HCT116 (cell line): ENCODE data around the gene ACLY. TPM values are rescaled to one million over a fixed set of nuclear protein-coding genes. Genes with fewer than 3 reads are reported as not detected.

ENCODE experiments used
- ATAC-seq: fragments of 200-7000 bp; cut with Tn5 transposase; 2 replicates; pipeline ENCODE4 v1.9.1; 2020; ENCODE audit warnings: mild to moderate bottlenecking, moderate library complexity
- BruUV-seq: library from RNA; stranded (reverse); fragments of 400-500 nt; replicated peaks from 2 replicates; lab custom pipeline; 2021; lab: Mats Ljungman, UMichigan
- CTCF ChIA-PET: fragments of 300-600 bp; sonication (Branson Sonifier 250); formaldehyde crosslinking; loops from one replicate; lab custom pipeline; 2021; ENCODE audit warnings: antibody characterized with exemption; lab: Charles Lee
- POLR2A ChIA-PET: fragments of 300-600, 350-600 bp; sonication (Branson Sonifier 250); formaldehyde crosslinking; loops from one replicate; lab custom pipeline; 2021; ENCODE audit warnings: antibody characterized with exemption; lab: Charles Lee
- RAD21 ChIA-PET, 2 experiments: fragments of 300-600 bp; sonication (Branson Sonifier 250); formaldehyde crosslinking; loops; one replicate each; lab custom pipeline; 2023; ENCODE audit warnings: low total read pairs in 2 of 2; ENCODE audit not compliant: uncharacterized antibody in 2 of 2, unreplicated experiment in 2 of 2, low non-redundant PET in 1 of 2; lab: Charles Lee
- DNase-seq: peaks from one replicate; pipeline ENCODE4 v3.0.0-alpha.2; 2010; ENCODE audit warnings: low read depth, low spot score
- H2AFZ ChIP-seq: fragments of 200-600 bp; shearing (Covaris generic), sonication (generic); 2 replicates; pipeline ENCODE4 v1.6.1; 2017; ENCODE audit warnings: low read depth, mixed run types, mixed read lengths, antibody characterized with exemption, low read length; ENCODE audit not compliant: poor library complexity, severe bottlenecking
- H3K27ac ChIP-seq: 2 replicates; pipeline ENCODE4 v1.5.1; 2012; ENCODE audit warnings: low read depth, low read length
- H3K27me3 ChIP-seq: fragments of 200-600 bp; sonication (generic); 2 replicates; pipeline ENCODE4 v1.6.1; 2016; ENCODE audit warnings: mixed run types, low read length, mixed read lengths; ENCODE audit not compliant: insufficient read depth
- H3K36me3 ChIP-seq, 2 experiments: fragments of 200-500 bp in 1 of 2; fragments of 200-600 bp in 1 of 2; sonication (Bioruptor generic) in 1 of 2; sonication (generic) in 1 of 2; 2 replicates each; pipeline versions ENCODE4 v1.5.1 to v1.6.1; 2014 to 2016; ENCODE audit warnings: low read length in 2 of 2, inconsistent platforms in 1 of 2, mixed read lengths in 1 of 2, mixed run types in 1 of 2; ENCODE audit not compliant: insufficient read depth in 2 of 2, control insufficient read depth in 1 of 2
- H3K4me1 ChIP-seq, 2 experiments: fragments of 200-600 bp in 1 of 2; sonication (generic) in 1 of 2; 2 replicates each; pipeline versions ENCODE4 v1.5.1 to v1.6.1; 2012 to 2017; ENCODE audit warnings: low read length in 2 of 2, inconsistent platforms in 1 of 2, mild to moderate bottlenecking in 1 of 2, mixed read lengths in 1 of 2, mixed run types in 1 of 2, moderate library complexity in 1 of 2; ENCODE audit not compliant: insufficient read depth in 2 of 2, control insufficient read depth in 1 of 2
- H3K4me2 ChIP-seq: fragments of 200-600 bp; sonication (generic); 2 replicates; pipeline ENCODE4 v1.6.1; 2017; ENCODE audit warnings: mixed run types, low read length, mixed read lengths
- H3K4me3 ChIP-seq, 2 experiments: fragments of 200-600 bp in 1 of 2; sonication (generic) in 1 of 2; replicated peaks in 1 of 2; 2 replicates each; pipeline ENCODE4 v1.5.1; 2011 to 2016; ENCODE audit warnings: low read length in 2 of 2, control low read depth in 1 of 2, low read depth in 1 of 2, mild to moderate bottlenecking in 1 of 2, mixed read lengths in 1 of 2, mixed run types in 1 of 2
- H3K79me2 ChIP-seq: fragments of 200-600 bp; sonication (generic); 2 replicates; pipeline ENCODE4 v1.6.1; 2017; ENCODE audit warnings: mild to moderate bottlenecking, mixed run types, low read length, moderate library complexity, mixed read lengths; ENCODE audit not compliant: insufficient read depth
- H3K9ac ChIP-seq: fragments of 200-600 bp; sonication (generic); 2 replicates; pipeline ENCODE4 v1.6.1; 2016; ENCODE audit warnings: low read length, mixed read lengths
- H3K9me2 ChIP-seq: fragments of 200-600 bp; sonication (generic), shearing (Covaris generic); 2 replicates; pipeline ENCODE4 v1.6.1; 2017; ENCODE audit warnings: mixed run types, mild to moderate bottlenecking, moderate library complexity; ENCODE audit not compliant: insufficient read depth
- H3K9me3 ChIP-seq, 2 experiments: fragments of 200-500 bp in 1 of 2; fragments of 200-600 bp in 1 of 2; sonication (Bioruptor generic) in 1 of 2; sonication (generic) in 1 of 2; 2 replicates each; pipeline ENCODE4 v1.6.1; 2014 to 2017; ENCODE audit warnings: low read length in 2 of 2, mixed read lengths in 2 of 2, inconsistent platforms in 1 of 2, low read depth in 1 of 2, mild to moderate bottlenecking in 1 of 2, mixed run types in 1 of 2, moderate library complexity in 1 of 2; ENCODE audit not compliant: control insufficient read depth in 1 of 2, insufficient read depth in 1 of 2
- H4K20me1 ChIP-seq: fragments of 200-600 bp; sonication (generic), shearing (Covaris generic); 2 replicates; pipeline ENCODE4 v1.6.1; 2017; ENCODE audit warnings: mixed run types, mild to moderate bottlenecking, moderate library complexity; ENCODE audit not compliant: insufficient read depth
- ELF1 ChIP-seq: IDR thresholded peaks from 2 replicates; pipeline ENCODE4 v1.6.1; 2012; ENCODE audit warnings: low read depth, borderline replicate concordance
- EZH2 ChIP-seq: fragments of 200-600 bp; sonication (generic); IDR thresholded peaks from 2 replicates; pipeline ENCODE4 v1.6.1; 2017; ENCODE audit warnings: antibody characterized with exemption, mixed run types
- EZH2phosphoT487 ChIP-seq: fragments of 200-600 bp; IDR thresholded peaks from 2 replicates; pipeline ENCODE4 v1.6.1; 2018; ENCODE audit warnings: antibody characterized with exemption, borderline replicate concordance
- JUND ChIP-seq: IDR thresholded peaks from 2 replicates; pipeline ENCODE4 v1.6.1; 2012
- RAD21 ChIP-seq: IDR thresholded peaks from 2 replicates; pipeline ENCODE4 v1.6.1; 2012; ENCODE audit warnings: low read depth, mild to moderate bottlenecking
- REST ChIP-seq: IDR thresholded peaks from 2 replicates; pipeline ENCODE4 v1.6.1; 2012; ENCODE audit warnings: low read depth
- SRF ChIP-seq: IDR thresholded peaks from 2 replicates; pipeline ENCODE4 v1.6.1; 2012; ENCODE audit warnings: low read depth
- TCF7L2 ChIP-seq: IDR thresholded peaks from 2 replicates; pipeline ENCODE4 v1.7.0; 2011; ENCODE audit warnings: borderline replicate concordance, inconsistent platforms; ENCODE audit not compliant: insufficient read depth, insufficient read length; ENCODE audit errors: extremely low read depth
- ZNF274 ChIP-seq: fragments of 200-500 bp; sonication (Bioruptor generic); IDR thresholded peaks from 2 replicates; pipeline ENCODE4 v1.6.1; 2014; ENCODE audit warnings: mild to moderate bottlenecking, low read depth, low read length, inconsistent platforms
- intact Hi-C: fragments of 100-400 bp; cut with micrococcal nuclease; formaldehyde crosslinking; loops from 2 replicates; pipeline ENCODE4 v1.10.0; 2022
- total RNA-seq: library from RNA; stranded (reverse); gene quantifications from one replicate; pipeline ENCODE4 v1.2.1, GENCODE V29; 2021; ENCODE audit not compliant: unreplicated experiment

Gene ACLY
- total RNA-seq, 1 experiment from 2014 or later, result 222 TPM

GRCh38 chr17:41821776-41822175 is 97.0 kb downstream of the ACLY start:
- Histone ChIP-seq H2AFZ (no peak overlapping the region), H3K9me3 (no peaks in the 10 kb centered on the region), H3K9ac (no peak overlapping the region), H3K27ac (no peak overlapping the region), H3K36me3 (peaks cover 0 to 6% of the 10 kb centered on the region in 2 experiments; a peak in 2 of 4 replicates), H3K27me3 (no peaks in the 10 kb centered on the region), H3K79me2 (no peaks in the 10 kb centered on the region), H3K9me2 (no peaks in the 10 kb centered on the region), H3K4me3 (no peak overlapping the region), H3K4me1 (no peaks in the 10 kb centered on the region), H3K4me2 (no peak overlapping the region), H4K20me1 (no peaks in the 10 kb centered on the region)
- ChIA-PET CTCF (no interaction called here), RAD21 (no interaction called here), POLR2A (interaction anchor here (1.1 kb wide), 1 partner anchor 20 kb away, joined by 3 read pairs; no protein-coding TSS in a partner anchor)
- DNase-seq (no peak), ATAC-seq (no peak; the same call in 1 of the 2 replicates)
- no TSS peak for BruUV-seq
- TF ChIP-seq TCF7L2 (no peak), SRF (no peak), RAD21 (no peak), ZNF274 (no peak), EZH2phosphoT487 (no peak), JUND (no peak), ELF1 (no peak), REST (no peak), EZH2 (no peak)
- intact Hi-C loops, result no loop called here
